Hepatocyte (in vitro differentiated cells): ENCODE measurements around the gene NOX5.

Source experiments
- EZH2 ChIP-seq: fragments of 200-600 bp; sonication (generic); IDR thresholded peaks from 2 replicates; pipeline ENCODE4 v1.6.1; 2016; ENCODE audit warnings: antibody characterized with exemption, mild to moderate bottlenecking, borderline replicate concordance
- TF ChIP-seq, protein P1 (sequence below): fragments of 200-600 bp; sonication (generic); IDR thresholded peaks from 2 replicates; pipeline ENCODE4 v1.5.1; 2016; ENCODE audit warnings: antibody characterized with exemption, mild to moderate bottlenecking; ENCODE audit not compliant: poor library complexity

DNA sequence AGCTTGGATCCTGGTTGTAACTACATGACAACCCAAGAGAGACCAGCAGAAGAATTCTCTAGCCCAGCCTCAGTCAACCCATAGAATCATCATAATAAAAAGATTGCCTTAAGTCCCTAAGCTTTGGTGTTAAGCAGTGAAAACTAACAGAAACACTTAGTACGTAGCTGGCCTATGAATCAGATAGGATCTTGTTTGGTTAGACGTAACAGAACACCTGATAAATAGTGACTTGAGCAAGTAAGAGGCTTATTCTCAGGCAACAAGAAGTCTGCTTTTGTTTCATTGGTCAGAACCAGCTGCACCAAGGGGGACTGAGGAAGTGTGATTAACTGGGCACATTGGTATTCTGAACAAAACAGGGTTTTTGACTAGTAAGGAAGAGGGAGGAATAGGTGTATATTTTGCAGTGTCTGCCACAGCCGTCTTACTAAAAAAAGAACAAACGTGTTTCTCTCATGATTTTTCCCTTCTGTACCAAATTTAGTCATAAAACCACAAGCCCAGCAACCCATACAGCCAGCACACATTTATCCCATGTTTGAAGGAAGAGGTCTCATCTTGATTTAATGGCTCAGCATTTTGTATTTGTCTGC, 92.6 kb downstream of the NOX5 start:
- no peak for TF ChIP-seq EZH2
- TF ChIP-seq, protein P1, sequence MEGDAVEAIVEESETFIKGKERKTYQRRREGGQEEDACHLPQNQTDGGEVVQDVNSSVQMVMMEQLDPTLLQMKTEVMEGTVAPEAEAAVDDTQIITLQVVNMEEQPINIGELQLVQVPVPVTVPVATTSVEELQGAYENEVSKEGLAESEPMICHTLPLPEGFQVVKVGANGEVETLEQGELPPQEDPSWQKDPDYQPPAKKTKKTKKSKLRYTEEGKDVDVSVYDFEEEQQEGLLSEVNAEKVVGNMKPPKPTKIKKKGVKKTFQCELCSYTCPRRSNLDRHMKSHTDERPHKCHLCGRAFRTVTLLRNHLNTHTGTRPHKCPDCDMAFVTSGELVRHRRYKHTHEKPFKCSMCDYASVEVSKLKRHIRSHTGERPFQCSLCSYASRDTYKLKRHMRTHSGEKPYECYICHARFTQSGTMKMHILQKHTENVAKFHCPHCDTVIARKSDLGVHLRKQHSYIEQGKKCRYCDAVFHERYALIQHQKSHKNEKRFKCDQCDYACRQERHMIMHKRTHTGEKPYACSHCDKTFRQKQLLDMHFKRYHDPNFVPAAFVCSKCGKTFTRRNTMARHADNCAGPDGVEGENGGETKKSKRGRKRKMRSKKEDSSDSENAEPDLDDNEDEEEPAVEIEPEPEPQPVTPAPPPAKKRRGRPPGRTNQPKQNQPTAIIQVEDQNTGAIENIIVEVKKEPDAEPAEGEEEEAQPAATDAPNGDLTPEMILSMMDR = no peak
